Femur (tissue), 1 donor: ENCODE results near the gene NCOA7.

Experiments used
- DNase-seq: peaks from one replicate; pipeline ENCODE4 v3.0.0-alpha.2; 2017

NCOA7 gene, protein sequence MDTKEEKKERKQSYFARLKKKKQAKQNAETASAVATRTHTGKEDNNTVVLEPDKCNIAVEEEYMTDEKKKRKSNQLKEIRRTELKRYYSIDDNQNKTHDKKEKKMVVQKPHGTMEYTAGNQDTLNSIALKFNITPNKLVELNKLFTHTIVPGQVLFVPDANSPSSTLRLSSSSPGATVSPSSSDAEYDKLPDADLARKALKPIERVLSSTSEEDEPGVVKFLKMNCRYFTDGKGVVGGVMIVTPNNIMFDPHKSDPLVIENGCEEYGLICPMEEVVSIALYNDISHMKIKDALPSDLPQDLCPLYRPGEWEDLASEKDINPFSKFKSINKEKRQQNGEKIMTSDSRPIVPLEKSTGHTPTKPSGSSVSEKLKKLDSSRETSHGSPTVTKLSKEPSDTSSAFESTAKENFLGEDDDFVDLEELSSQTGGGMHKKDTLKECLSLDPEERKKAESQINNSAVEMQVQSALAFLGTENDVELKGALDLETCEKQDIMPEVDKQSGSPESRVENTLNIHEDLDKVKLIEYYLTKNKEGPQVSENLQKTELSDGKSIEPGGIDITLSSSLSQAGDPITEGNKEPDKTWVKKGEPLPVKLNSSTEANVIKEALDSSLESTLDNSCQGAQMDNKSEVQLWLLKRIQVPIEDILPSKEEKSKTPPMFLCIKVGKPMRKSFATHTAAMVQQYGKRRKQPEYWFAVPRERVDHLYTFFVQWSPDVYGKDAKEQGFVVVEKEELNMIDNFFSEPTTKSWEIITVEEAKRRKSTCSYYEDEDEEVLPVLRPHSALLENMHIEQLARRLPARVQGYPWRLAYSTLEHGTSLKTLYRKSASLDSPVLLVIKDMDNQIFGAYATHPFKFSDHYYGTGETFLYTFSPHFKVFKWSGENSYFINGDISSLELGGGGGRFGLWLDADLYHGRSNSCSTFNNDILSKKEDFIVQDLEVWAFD

GRCh38 chr6:125790358-125791150, at the start of gene NCOA7:
Gene NCOA7 (plus strand): TSS chr6:125790960. CDS start chr6:125815355, 24,395 bp downstream.
- DNase-seq: peak; percentile 88

DNA sequence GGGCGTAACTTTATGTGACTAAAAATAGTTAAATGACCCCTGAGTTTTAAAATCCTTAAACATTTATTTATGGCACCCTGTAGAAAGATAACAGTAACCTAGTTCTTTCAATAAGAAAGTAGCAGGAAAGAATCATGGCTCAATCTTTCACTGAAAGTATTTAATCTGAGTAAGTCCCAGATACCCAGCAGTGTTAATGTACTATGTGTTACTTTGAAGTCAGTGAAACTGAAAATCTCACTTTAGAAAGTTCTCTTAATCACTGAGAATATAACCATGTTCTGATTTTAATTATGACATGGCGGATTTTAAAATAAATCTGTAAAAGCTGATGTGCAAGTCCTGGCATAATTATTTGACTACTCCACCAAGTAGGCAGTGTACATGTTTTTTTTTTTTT, 49.4 kb upstream of the NCOA7 start:
- DNase-seq: no peak

GRCh38 chr6:125742024-125742423, 48.7 kb upstream of the NCOA7 start:
- DNase-seq: no peak

DNA sequence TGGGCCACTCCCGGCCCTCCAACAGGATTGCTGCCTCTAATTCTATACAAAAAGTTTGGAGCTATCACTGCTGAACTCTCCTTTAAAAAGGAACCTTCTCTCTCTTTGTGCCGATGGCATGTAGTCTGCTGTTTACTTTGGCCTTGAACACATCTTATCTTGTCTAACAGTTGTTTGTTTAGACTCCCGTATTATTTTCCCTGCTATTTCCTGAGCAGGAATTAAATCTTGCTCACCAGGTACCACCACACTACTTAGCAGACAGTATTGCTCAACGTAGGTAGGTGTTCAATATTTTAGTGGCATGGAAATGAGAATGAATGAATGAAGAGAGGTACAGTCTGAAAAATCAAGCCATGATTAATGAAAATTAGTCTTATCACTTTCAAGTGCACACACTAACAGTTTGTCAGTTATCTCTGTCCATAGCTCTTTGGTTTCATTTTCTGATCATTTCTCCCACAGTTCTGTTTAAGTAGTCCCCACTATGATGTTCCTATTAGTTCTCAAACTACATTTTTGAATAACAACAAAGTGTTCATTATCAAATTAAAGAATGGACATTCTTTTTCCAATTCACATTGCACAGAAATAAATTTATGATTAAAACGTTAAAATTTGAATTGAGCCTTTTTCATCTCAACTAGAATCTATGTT, 48.2 kb upstream of the NCOA7 start:
- no peak for DNase-seq

GRCh38 chr6:125743604-125744003, 47.2 kb upstream of the NCOA7 start:
- DNase-seq: no peak

DNA sequence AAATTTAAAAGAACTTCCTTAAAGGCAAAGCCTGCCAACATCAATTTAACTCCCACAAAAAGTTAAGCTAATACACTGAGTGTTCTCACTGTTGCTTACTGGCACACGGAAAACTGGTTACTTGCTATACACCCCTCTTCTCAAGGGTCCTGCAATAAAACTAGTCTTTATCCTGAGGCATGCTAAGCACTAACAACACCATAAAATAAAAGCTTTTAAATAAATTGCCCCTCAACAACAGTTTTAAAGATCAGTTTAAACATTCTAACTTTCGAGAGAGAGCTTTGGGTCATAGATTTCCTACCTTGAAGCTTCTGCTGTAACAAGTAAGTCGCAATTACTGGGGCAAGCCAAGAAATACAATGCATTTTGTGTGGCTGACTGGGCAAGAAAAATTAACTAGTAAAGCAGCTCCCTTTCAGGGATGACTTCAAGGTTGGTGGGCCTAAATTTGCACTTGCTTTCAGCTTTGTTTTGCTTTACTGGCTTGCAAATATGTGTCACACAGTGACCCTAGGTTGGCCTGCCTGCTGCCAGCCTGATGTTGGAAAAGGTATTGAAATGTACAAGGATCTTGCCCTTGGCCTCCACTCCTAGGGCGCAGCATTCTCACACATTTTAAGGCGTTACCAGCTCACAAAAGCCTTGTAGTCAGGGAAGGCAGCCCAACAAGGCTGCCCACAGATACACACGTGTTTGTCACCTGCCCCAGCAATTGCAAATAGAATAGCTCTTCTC, 45.3 kb upstream of the NCOA7 start:
- no peak for DNase-seq

GRCh38 chr6:125746019-125746414, 44.7 kb upstream of the NCOA7 start:
- no peak for DNase-seq

DNA sequence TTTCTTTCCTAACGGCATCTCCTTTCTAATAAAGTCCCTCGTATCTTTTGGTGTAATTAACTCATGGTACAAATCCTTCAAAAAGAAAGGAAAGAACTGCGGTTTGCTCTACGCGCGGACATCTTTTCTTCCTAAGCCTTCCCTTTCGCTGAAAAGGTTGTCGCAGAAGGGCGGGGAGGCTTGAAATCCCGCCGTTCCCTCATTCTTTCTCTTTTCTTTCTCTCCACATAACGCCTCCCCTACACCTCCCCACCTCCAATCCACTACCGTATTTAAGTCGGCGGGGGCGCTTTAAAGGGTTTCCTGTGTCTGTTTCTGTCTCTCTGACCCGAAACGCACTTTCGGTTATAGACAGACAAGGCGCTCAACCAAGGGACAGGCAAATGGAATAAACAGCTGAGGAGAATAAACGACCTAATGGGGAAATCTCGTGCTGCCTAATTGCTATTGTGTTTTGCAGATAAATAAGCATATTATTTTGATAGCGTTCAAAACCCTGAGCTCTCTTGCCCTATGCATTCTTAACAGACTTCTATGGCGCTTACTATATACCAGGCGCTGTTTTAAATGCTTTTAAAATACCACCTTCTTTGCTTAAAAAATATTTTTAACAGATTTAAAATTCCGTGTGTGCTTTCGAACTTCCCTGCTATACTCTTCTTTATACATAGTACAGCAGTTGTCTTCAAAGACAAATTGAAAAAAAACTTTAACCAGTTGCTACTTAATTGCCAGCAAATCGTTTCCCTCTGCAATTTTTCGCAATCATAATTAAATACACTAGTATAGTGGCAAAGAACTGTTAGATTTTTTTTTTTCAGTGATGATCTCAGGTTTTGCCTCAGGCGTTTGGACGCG, 43.8 kb upstream of the NCOA7 start:
- DNase-seq: peak; percentile 67

DNA sequence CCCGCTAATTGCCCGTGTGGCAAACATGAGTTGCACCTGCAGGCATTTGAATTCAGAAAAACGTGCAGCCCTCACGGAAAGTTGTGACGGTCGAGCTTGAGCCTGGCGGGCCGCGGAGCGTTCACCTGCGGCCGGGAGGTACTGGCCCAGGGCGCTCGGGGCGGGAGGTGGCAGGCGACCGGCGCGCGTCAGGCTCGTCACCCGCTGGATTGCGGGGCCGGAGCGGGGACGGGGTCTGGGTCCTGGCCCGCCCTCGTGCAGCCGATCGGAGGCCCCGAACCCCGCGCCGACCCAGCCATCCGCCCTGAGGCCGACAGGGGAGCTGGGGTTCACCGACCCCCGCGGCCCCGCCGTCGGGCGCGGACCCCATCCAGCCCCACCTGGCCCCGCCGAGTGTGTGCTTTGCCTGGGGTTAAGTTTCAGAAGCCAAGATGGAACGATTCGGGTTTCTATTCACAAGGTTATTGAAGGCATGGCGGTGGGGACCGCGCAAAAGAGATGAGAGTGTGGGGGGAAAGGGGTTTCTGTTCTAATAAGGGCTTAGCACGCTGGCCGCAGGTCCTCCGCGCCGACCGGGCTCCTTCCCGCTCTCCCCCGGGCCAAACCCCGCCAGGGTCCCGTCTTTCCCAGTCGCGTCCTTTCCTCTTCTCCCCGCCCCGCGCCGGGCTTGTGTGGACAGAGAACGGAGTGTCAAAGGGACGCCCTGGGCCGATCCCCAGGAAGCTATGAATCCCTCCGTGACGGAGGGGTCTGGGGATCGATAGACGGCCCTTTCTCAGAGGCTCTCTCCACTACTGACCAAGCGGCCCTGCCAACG, 43.0 kb upstream of the NCOA7 start:
- peak; percentile 44 for DNase-seq

DNA sequence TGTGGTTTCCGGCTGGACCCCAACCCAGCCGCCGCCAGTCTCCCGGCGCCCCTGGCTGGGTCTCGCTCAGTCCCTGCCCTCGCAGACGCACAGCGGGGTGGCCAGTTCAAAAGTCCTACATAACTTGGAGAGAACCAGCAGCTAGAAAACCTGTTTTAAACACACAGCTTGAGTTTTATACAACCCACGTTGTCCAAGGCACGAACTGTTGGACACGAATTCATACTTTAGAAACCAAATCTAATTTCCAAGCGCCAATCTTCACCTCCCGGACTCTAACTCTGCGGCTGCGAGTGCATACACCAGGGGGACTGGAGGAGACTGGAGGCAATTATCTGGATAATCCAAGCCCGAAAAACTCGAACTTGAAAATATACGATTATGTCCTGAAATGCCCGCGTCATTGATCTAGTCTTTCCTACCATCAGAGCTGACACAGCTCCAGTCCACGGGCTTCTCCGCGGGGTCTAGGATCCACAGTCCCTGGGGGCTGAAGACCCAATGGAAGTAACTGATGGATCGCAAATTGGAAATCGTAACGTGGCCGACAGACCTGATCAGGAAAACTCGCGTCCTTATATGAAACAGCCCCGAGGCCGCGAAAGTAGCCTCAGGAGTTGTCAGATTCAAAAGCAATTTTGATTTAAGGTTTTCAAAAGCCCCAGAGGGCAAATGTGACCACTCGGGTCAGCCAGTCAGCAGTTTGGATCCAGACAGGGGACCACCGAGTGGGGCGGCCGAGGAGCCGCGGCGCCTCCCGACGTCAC, 42.2 kb upstream of the NCOA7 start:
- DNase-seq: peak; percentile 27

DNA sequence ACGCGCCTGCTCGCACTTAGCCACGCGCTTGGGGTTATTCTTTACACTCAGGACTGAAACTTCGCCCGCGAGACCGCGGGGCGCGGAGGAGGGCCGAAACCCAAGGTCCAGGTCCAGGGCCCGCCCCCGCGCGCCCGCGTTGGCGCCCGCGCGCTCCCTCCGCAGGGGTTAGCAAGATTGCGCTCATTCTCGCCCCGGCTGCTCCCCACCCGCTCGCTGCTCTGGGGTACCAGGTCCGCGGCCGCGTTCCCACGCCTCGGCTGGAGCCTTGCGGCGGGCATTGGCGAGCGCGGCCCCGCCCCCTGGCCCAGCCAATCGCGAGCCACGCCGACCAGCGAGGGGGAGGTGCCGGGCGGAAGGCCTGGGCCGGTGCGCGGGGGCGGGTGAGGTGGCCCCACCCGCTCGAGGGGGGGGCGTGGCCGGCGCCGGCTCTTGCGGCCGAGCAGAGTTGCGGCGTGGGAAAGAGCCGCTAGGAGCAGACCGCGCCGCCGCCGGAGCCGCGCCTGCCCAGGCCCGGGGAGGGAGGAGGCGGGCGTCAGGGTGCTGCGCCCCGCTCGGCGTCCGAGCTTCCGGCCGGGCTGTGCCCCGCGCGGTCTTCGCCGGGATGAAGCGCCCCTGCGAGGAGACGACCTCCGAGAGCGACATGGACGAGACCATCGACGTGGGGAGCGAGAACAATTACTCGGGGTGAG, 41.4 kb upstream of the NCOA7 start, which contains the start of gene HEY2:
Gene HEY2, plus strand, starts transcription at position 460 of the 692 bp plus-strand sequence. Its CDS starts 145 bp downstream, at position 605.
- peak; percentile 94 for DNase-seq

DNA sequence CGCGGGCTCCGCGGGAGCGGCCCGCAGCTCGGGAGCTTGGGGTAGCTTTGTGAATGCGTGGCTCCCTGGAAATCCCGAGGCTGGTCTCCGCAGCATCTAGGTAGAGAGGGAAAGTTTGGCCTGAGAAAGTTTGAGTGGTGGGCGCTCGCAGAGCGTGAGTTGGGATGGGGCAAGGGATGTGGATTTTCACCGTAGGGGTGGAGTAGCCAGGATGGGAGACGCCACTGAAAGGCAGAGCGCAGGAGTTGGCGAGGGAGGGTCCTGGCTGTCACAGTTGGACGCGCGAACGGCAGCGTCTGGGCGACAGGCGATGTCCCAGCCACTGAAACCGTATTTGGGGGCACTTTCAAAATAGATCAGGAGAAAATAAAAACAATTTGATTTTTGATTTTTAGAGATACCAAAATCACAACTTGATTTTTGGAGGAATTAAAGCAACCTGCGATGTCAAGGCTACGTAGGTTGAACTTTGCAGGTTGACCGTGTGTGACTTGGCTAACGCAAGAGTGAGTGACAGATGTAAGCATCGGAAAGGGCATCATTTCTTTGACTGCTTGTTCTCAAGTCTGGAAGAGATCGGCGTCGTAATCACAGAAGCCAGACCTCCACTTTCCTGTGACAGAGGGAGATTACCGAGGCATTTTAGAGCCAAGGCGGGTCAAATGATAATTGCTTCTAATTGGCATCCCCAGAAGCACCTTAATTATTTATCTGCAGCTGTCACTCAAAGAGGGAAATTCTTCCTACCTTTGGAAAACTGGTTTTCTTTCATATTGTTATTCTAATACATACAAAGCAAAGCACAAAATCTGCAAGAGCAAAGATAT, 40.7 kb upstream of the NCOA7 start:
- peak; percentile 43 for DNase-seq

- no peak for DNase-seq
These were observed 39.9 kb upstream of the NCOA7 start for GRCh38 chr6:125750692-125751333.

- no peak for DNase-seq
These were observed 39.3 kb upstream of the NCOA7 start for GRCh38 chr6:125751334-125751916.

- DNase-seq: no peak
These were observed 38.0 kb upstream of the NCOA7 start for GRCh38 chr6:125752773-125753172.
